Natural killer cell (primary cell): ENCODE data around the gene MAB21L4. TPM values are rescaled to one million over a fixed set of nuclear protein-coding genes. Genes with fewer than 3 reads are reported as not detected.

Source experiments
- ATAC-seq, 3 donors: fragments of 150-1000 bp in 2 of 3; fragments of 200-7000 bp in 1 of 3; cut with Tn5 transposase; 1 replicate in 1 of 3; 2 replicates in 2 of 3; pipeline ENCODE4 v1.10.0; 2021; ENCODE audit warnings: mild to moderate bottlenecking in 2 of 3, moderate library complexity in 2 of 3
- DNase-seq, 2 donors: peaks; one replicate each; pipeline versions ENCODE4 v3.0.0 to v3.0.0-alpha.2; 2013 to 2021; ENCODE audit warnings: mixed read lengths in 1 of 2
- H3K27ac ChIP-seq: one replicate; pipeline ENCODE4 v1.5.1; 2013; ENCODE audit warnings: mild to moderate bottlenecking, low read length
- H3K27me3 ChIP-seq: one replicate; pipeline ENCODE4 v1.6.1; 2013; ENCODE audit warnings: low read length; ENCODE audit not compliant: control insufficient read depth, insufficient read depth
- H3K36me3 ChIP-seq: one replicate; pipeline ENCODE4 v1.6.1; 2013; ENCODE audit warnings: low read length; ENCODE audit not compliant: control insufficient read depth, insufficient read depth
- H3K4me1 ChIP-seq: one replicate; pipeline ENCODE4 v1.6.1; 2013; ENCODE audit warnings: low read length; ENCODE audit not compliant: control insufficient read depth, insufficient read depth
- H3K4me3 ChIP-seq: one replicate; pipeline ENCODE4 v1.5.1; 2013; ENCODE audit warnings: low read length
- H3K9me3 ChIP-seq: one replicate; pipeline ENCODE4 v1.6.1; 2013; ENCODE audit warnings: low read length; ENCODE audit not compliant: control insufficient read depth, insufficient read depth
- H3K27ac Mint-ChIP-seq, 2 donors: one replicate each; pipeline ENCODE4 v1.8.0; 2022; ENCODE audit warnings: mild to moderate bottlenecking in 2 of 2, mixed read lengths in 2 of 2, moderate library complexity in 1 of 2
- H3K27me3 Mint-ChIP-seq, 2 donors: one replicate each; pipeline ENCODE4 v1.8.0; 2022; ENCODE audit warnings: low read depth in 2 of 2, mixed read lengths in 2 of 2
- H3K36me3 Mint-ChIP-seq: one replicate; pipeline ENCODE4 v1.8.0; 2022; ENCODE audit warnings: mixed read lengths
- H3K4me1 Mint-ChIP-seq, 2 donors: one replicate each; pipeline ENCODE4 v1.8.0; 2022; ENCODE audit warnings: mixed read lengths in 2 of 2
- H3K4me3 Mint-ChIP-seq: one replicate; pipeline ENCODE4 v1.8.0; 2022; ENCODE audit warnings: mild to moderate bottlenecking, moderate library complexity, mixed read lengths
- H3K9me3 Mint-ChIP-seq, 2 donors: one replicate each; pipeline ENCODE4 v1.8.0; 2022; ENCODE audit warnings: mixed read lengths in 2 of 2
- WGBS: methylation state at CpG from one replicate; pipeline ENCODE4 v1.1.7; 2013; ENCODE audit warnings: missing lambda C conversion rate; ENCODE audit not compliant: insufficient coverage; 5-methylcytosine and 5-hydroxymethylcytosine counted together
- intact Hi-C: fragments of 100-400 bp; cut with micrococcal nuclease; formaldehyde crosslinking; loops from one replicate; pipeline ENCODE4 v1.14.2; 2022
- total RNA-seq, 4 donors: library from RNA; stranded (reverse); fragments of 120-200 nt in 1 of 4; gene quantifications; one replicate each; pipeline versions ENCODE4 v1.2.3 to v1.2.4, GENCODE V29; 2013 to 2022
- TF ChIP-seq, protein P1 (sequence below): fragments of 200-600 bp; IDR thresholded peaks from one replicate; pipeline ENCODE4 v1.8.0; 2022; ENCODE audit warnings: antibody characterized with exemption

MAB21L4 gene
- total RNA-seq, 3 donors from 2014 or later (not counting 1 experiment from before 2014, with no cell fraction given), result not detected

GRCh38 chr2:240869109-240869955 lies 26.6 kb downstream of the MAB21L4 start:
- no peaks in the 10 kb centered on the region for H3K27me3 ChIP-seq
- no peak for ATAC-seq
- Mint-ChIP-seq H3K27ac (no peak overlapping the region), H3K9me3 (no peaks in the 10 kb centered on the region), H3K27me3 (peaks cover 0 to 6% of the 10 kb centered on the region in 2 donors), H3K36me3 (no peaks in the 10 kb centered on the region), H3K4me3 (no peak overlapping the region), H3K4me1 (peaks cover 0 to 5% of the 10 kb centered on the region in 2 donors)
- H3K27ac ChIP-seq, result no peak overlapping the region
- H3K4me3 ChIP-seq, result no peak overlapping the region
- H3K36me3 ChIP-seq, result no peaks in the 10 kb centered on the region
- no peak for DNase-seq
- WGBS, result 92% methylated on average over 25 of the region's 25 CpGs
- no peaks in the 10 kb centered on the region for H3K4me1 ChIP-seq
- intact Hi-C loops, result no loop called here
- TF ChIP-seq, protein P1, sequence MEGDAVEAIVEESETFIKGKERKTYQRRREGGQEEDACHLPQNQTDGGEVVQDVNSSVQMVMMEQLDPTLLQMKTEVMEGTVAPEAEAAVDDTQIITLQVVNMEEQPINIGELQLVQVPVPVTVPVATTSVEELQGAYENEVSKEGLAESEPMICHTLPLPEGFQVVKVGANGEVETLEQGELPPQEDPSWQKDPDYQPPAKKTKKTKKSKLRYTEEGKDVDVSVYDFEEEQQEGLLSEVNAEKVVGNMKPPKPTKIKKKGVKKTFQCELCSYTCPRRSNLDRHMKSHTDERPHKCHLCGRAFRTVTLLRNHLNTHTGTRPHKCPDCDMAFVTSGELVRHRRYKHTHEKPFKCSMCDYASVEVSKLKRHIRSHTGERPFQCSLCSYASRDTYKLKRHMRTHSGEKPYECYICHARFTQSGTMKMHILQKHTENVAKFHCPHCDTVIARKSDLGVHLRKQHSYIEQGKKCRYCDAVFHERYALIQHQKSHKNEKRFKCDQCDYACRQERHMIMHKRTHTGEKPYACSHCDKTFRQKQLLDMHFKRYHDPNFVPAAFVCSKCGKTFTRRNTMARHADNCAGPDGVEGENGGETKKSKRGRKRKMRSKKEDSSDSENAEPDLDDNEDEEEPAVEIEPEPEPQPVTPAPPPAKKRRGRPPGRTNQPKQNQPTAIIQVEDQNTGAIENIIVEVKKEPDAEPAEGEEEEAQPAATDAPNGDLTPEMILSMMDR, result no peak
- no peaks in the 10 kb centered on the region for H3K9me3 ChIP-seq

DNA sequence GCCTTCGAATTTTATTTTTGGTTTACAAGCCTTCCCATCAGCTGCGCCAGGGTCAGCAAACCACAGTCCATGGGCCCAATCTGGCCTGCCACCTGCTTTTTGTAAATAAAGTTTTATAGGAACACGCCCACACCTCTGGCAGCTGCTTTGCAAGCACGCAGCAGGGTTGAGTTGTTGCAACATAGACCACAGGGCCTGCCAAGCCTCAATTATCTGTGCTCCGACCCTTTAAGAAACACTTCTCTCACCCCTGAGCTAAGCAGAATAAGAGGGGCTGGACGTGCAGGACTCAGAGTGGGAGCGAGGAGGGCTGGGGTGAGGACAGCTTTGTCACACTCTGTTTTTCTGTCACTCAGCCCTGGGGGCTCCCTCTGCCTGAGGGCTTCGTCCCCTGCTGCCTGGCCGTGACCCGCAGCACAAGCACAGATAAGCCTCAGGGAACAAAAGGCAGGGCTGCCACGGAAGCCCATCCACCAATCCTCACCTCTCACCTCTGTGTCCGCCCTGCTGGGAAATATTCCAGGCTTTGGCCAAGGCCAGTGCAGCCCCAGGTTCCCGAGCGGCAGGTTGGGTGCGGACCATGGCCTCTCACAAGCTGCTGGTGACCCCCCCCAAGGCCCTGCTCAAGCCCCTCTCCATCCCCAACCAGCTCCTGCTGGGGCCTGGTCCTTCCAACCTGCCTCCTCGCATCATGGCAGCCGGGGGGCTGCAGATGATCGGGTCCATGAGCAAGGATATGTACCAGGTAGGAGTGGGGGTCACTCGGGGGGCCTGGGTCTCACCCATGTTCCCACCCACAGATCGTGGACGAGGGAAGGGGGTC lies 27.5 kb downstream of the MAB21L4 start, which contains the start of gene AGXT:
AGXT (plus strand) TSS at position 539 of the 823 bp plus-strand sequence; CDS start at position 581, 42 bp downstream.
- Histone ChIP-seq H3K36me3 (no peaks in the 10 kb centered on the region), H3K27ac (no peak within 1 kb of the TSS), H3K9me3 (no peaks in the 10 kb centered on the region), H3K4me1 (no peaks in the 10 kb centered on the region), H3K27me3 (no peaks in the 10 kb centered on the region), H3K4me3 (no peak within 1 kb of the TSS)
- peaks cover 0 to 5% of the 10 kb centered on the region in 2 donors for H3K4me1 Mint-ChIP-seq
- no peak within 1 kb of the TSS for H3K4me3 Mint-ChIP-seq
- peaks cover 0 to 9% of the 10 kb centered on the region in 2 donors for H3K27me3 Mint-ChIP-seq
- WGBS, result 84% methylated on average over 21 of the region's 21 CpGs
- TF ChIP-seq, protein P1, result no peak
- intact Hi-C loops, result no loop called here
- no peaks in the 10 kb centered on the region for H3K36me3 Mint-ChIP-seq
- no peaks in the 10 kb centered on the region for H3K9me3 Mint-ChIP-seq
- no peak for DNase-seq
- no peak within 1 kb of the TSS for H3K27ac Mint-ChIP-seq
- ATAC-seq, result no peak

DNA sequence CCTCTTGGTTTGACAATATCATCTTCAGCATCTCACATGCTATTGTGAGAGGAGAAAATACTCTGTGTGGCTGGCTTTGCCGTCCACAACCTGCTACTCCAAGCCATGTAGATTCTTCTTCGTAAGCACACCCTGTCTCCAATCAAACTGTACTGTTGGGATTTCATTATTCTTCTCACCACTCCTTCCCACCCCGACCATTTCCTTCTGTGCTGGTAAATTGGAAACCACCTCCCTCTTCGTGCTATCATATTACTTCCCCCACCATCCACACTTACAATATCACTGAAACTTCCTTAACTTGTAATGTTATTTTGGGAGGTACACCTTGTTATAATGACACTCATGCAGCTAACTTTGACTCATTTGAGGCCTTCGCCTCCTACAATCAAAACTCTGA lies 30.6 kb downstream of the MAB21L4 start:
- no peaks in the 10 kb centered on the region for H3K4me1 ChIP-seq
- no peaks in the 10 kb centered on the region for H3K27me3 ChIP-seq
- Mint-ChIP-seq H3K36me3 (no peaks in the 10 kb centered on the region), H3K27ac (no peak overlapping the region), H3K27me3 (peaks cover 0 to 9% of the 10 kb centered on the region in 2 donors), H3K4me1 (peaks cover 0 to 5% of the 10 kb centered on the region in 2 donors), H3K4me3 (no peak overlapping the region), H3K9me3 (no peaks in the 10 kb centered on the region)
- 82% methylated on average over 4 of the region's 5 CpGs for WGBS
- no peak overlapping the region for H3K4me3 ChIP-seq
- no peaks in the 10 kb centered on the region for H3K36me3 ChIP-seq
- H3K9me3 ChIP-seq, result no peaks in the 10 kb centered on the region
- ATAC-seq (peak in 1 of 3 donors; percentile 34), DNase-seq (no peak)
- TF ChIP-seq, protein P1, result no peak
- H3K27ac ChIP-seq, result no peak overlapping the region
- intact Hi-C loops, result no loop called here
